Lower leg skin (tissue), 4 donors: Measurements from ENCODE around the gene PHEX. TPM values are rescaled to one million over a fixed set of nuclear protein-coding genes. Genes with fewer than 3 reads are reported as not detected.

Experiments used
- DNase-seq, 2 donors: peaks; one replicate each; pipeline ENCODE4 v3.0.0-alpha.2; 2019; ENCODE audit warnings: low spot score in 2 of 2
- H3K4me3 ChIP-seq: fragments of 200-600 bp; sonication (generic); 2 replicates; pipeline ENCODE4 v1.5.1; 2017; ENCODE audit warnings: mild to moderate bottlenecking, low read depth; ENCODE audit not compliant: poor library complexity, severe bottlenecking
- CTCF ChIP-seq, 3 donors: fragments of 450-650 bp; IDR thresholded peaks; one replicate each; pipeline ENCODE4 v1.5.1; 2016; ENCODE audit warnings: antibody characterized with exemption in 3 of 3, mild to moderate bottlenecking in 3 of 3, moderate library complexity in 2 of 3
- POLR2A ChIP-seq, 2 donors: fragments of 450-650 bp; IDR thresholded peaks; one replicate each; pipeline ENCODE4 v1.6.1; 2016 to 2017; ENCODE audit warnings: antibody characterized with exemption in 2 of 2, mild to moderate bottlenecking in 1 of 2, moderate library complexity in 1 of 2
- WGBS, 2 donors: methylation state at CpG; one replicate each; pipeline ENCODE4 v1.1.5; 2018; 5-methylcytosine and 5-hydroxymethylcytosine counted together
- intact Hi-C: fragments of 100-400 bp; cut with DNase I; formaldehyde crosslinking; loops from one replicate; pipeline ENCODE4 v1.15.0; 2023; ENCODE audit warnings: low total_unique reads
- total RNA-seq, 4 donors: library from RNA; depleted of rRNA; stranded (reverse); fragments of >200 nt; gene quantifications; one replicate each; pipeline ENCODE4 v1.1.0, GENCODE V29; 2016

Gene PHEX
- total RNA-seq, 4 donors from 2014 or later: 0.08 to 1.6 (median 0.10) TPM; not detected in 1

DNA sequence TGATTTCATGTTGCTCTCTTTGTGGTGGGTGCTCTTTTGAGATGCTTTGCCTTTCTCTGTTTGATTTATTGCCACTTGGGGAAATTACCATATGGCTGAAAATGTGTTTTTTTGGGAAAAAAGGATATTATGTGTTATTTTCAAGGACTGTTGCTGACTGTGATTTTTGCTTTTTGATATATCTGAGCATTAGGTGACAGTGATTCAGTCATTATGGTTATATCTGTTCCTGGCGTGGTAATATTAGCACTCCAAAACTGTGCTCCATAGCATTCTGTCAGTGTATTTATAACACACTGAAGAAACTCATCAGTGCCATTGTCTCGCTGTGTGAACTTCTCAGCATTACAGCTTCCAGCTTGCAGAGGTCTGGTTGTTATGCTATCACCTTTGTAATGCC lies 73.8 kb downstream of the PHEX start:
- intact Hi-C loops: no loop called here
- TF ChIP-seq POLR2A (IDR thresholded peaks at IDR 0.05) (no peak), CTCF (IDR thresholded peaks at IDR 0.05) (no peak)
- WGBS, 2 donors: 78 to 90% methylated on average over 2 of the region's 2 CpGs
- no peak overlapping the region for H3K4me3 ChIP-seq
- DNase-seq: no peak

DNA sequence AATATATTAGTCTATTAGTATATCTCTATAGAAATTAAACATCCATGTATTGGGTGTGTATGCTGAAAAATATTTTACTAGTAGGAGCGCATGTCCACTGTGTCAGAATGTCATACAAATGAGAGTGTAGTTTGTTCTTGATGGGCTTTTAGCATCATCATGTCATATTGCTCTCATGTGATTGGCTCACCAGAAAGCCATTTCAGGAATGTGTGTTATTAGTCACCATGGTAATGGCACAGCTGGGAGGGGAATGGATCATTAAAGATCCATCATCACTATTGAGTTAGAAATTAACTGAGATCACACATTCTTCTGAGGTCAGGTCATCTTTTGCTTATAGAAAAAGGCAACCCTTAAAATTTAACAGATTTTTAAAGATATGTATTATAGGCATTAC lies 77.3 kb downstream of the PHEX start:
- 90 to 92% methylated on average over 1 of the region's 1 CpG for WGBS, 2 donors
- no peak overlapping the region for H3K4me3 ChIP-seq
- TF ChIP-seq POLR2A (IDR thresholded peaks at IDR 0.05): no peak
- TF ChIP-seq CTCF (IDR thresholded peaks at IDR 0.05): no peak
- intact Hi-C loops: no loop called here
- no peak for DNase-seq

- intact Hi-C loops: no loop called here
- no peak overlapping the region for H3K4me3 ChIP-seq
- TF ChIP-seq POLR2A (IDR thresholded peaks at IDR 0.05) (no peak), CTCF (IDR thresholded peaks at IDR 0.05) (no peak)
- WGBS, 2 donors: 63 to 71% methylated on average over 6 of the region's 6 CpGs
- DNase-seq: no peak
These were observed 78.8 kb downstream of the PHEX start for GRCh38 chrX:22110729-22111494.

- no peak for DNase-seq
- intact Hi-C loops: no loop called here
- 77% methylated on average over 7 of the region's 7 CpGs for WGBS, 2 donors
- no peak overlapping the region for H3K4me3 ChIP-seq
- TF ChIP-seq CTCF (IDR thresholded peaks at IDR 0.05) (no peak), POLR2A (IDR thresholded peaks at IDR 0.05) (no peak)
These were observed 84.8 kb downstream of the PHEX start for GRCh38 chrX:22116605-22117546.

DNA sequence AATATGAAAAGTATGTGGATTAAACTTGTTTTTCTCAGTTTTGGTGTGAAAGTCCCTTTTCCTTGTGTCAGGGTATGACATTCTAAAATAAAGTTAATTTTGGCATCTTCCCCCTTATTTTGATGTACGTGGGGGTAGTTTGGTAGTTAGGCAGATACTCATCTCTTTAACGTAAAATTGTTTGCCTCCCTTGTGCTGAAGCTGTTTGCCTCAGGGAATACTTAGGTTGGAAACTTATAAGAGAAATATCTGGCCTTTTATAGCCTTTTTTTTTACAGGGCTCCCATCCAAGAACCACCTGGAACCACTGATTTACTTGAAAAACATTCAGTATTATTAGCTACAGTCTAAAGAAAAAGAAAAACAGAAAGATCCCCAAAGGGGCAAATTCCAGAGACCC lies 85.5 kb downstream of the PHEX start:
- no peak for DNase-seq
- intact Hi-C loops: no loop called here
- no peak overlapping the region for H3K4me3 ChIP-seq
- 16 to 34% methylated on average over 2 of the region's 2 CpGs for WGBS, 2 donors
- TF ChIP-seq POLR2A (IDR thresholded peaks at IDR 0.05): no peak
- no peak for TF ChIP-seq CTCF (IDR thresholded peaks at IDR 0.05)
